Neuronal stem cell (in vitro differentiated cells): ENCODE data around the gene CDH13.

Experiments used
- DNase-seq: peaks from one replicate; pipeline ENCODE4 v3.0.0-alpha.2; 2013; ENCODE audit warnings: low spot score
- H2AFZ ChIP-seq: one replicate; pipeline ENCODE4 v1.6.1; 2013; ENCODE audit warnings: mild to moderate bottlenecking, low read length, inconsistent platforms
- H2AK5ac ChIP-seq: 2 replicates; pipeline ENCODE4 v1.6.1; 2013; ENCODE audit warnings: low read depth, mild to moderate bottlenecking, inconsistent platforms, low read length, moderate library complexity, mixed read lengths
- H2BK120ac ChIP-seq: 2 replicates; pipeline ENCODE4 v1.6.1; 2013; ENCODE audit warnings: low read depth, mild to moderate bottlenecking, inconsistent platforms, low read length, moderate library complexity, mixed read lengths
- H2BK12ac ChIP-seq: one replicate; pipeline ENCODE4 v1.6.1; 2013; ENCODE audit warnings: low read length, inconsistent platforms
- H2BK15ac ChIP-seq: 2 replicates; pipeline ENCODE4 v1.6.1; 2013; ENCODE audit warnings: mild to moderate bottlenecking, low read length, inconsistent platforms, mixed read lengths
- H2BK5ac ChIP-seq: one replicate; pipeline ENCODE4 v1.6.1; 2013; ENCODE audit warnings: inconsistent platforms, mild to moderate bottlenecking, low read length, moderate library complexity
- H3K14ac ChIP-seq: one replicate; pipeline ENCODE4 v1.6.1; 2013; ENCODE audit warnings: low read length, inconsistent platforms
- H3K18ac ChIP-seq: 2 replicates; pipeline ENCODE4 v1.6.1; 2013; ENCODE audit warnings: low read length, inconsistent platforms
- H3K23ac ChIP-seq: 2 replicates; pipeline ENCODE4 v1.6.1; 2013; ENCODE audit warnings: low read depth, mild to moderate bottlenecking, mixed read lengths, low read length, inconsistent platforms; ENCODE audit not compliant: poor library complexity
- H3K27ac ChIP-seq: replicated peaks from 3 replicates; pipeline ENCODE4 v1.5.1; 2013; ENCODE audit warnings: low read length, inconsistent platforms
- H3K27me3 ChIP-seq, 3 experiments: 2 replicates each; pipeline ENCODE4 v1.6.1; 2013; ENCODE audit warnings: low read length in 3 of 3, mild to moderate bottlenecking in 2 of 3, inconsistent platforms in 1 of 3, low read depth in 1 of 3, mixed read lengths in 1 of 3, moderate library complexity in 1 of 3; ENCODE audit not compliant: control insufficient read depth in 3 of 3, insufficient read depth in 3 of 3
- H3K36me3 ChIP-seq, 2 donors: replicated peaks in 1 of 2; 2 replicates each; pipeline ENCODE4 v1.6.1; 2013; ENCODE audit warnings: low read length in 2 of 2; ENCODE audit not compliant: control insufficient read depth in 2 of 2, insufficient read depth in 2 of 2
- H3K4ac ChIP-seq: 2 replicates; pipeline ENCODE4 v1.6.1; 2013; ENCODE audit warnings: inconsistent platforms, mild to moderate bottlenecking, low read length, moderate library complexity
- H3K4me1 ChIP-seq, 2 donors: 1 replicate in 1 of 2; 2 replicates in 1 of 2; pipeline ENCODE4 v1.6.1; 2013; ENCODE audit warnings: low read length in 2 of 2, low read depth in 1 of 2; ENCODE audit not compliant: control insufficient read depth in 2 of 2, insufficient read depth in 1 of 2
- H3K4me2 ChIP-seq: one replicate; pipeline ENCODE4 v1.6.1; 2013; ENCODE audit warnings: mild to moderate bottlenecking, low read length, inconsistent platforms; ENCODE audit not compliant: insufficient read depth, poor library complexity, severe bottlenecking
- H3K4me3 ChIP-seq, 2 donors: 2 replicates each; pipeline ENCODE4 v1.5.1; 2013; ENCODE audit warnings: low read length in 2 of 2, mild to moderate bottlenecking in 2 of 2, inconsistent platforms in 1 of 2, moderate library complexity in 1 of 2
- H3K79me1 ChIP-seq: one replicate; pipeline ENCODE4 v1.6.1; 2013; ENCODE audit warnings: low read depth, mild to moderate bottlenecking, inconsistent platforms, low read length, moderate library complexity
- H3K9ac ChIP-seq: one replicate; pipeline ENCODE4 v1.6.1; 2013; ENCODE audit warnings: mild to moderate bottlenecking, low read depth, low read length, inconsistent platforms; ENCODE audit not compliant: poor library complexity
- H3K9me3 ChIP-seq, 2 donors: replicated peaks in 1 of 2; 2 replicates each; pipeline versions ENCODE3 to v1.6.1; 2013; ENCODE audit warnings: low read length in 2 of 2, mild to moderate bottlenecking in 2 of 2, inconsistent platforms in 1 of 2, low read depth in 1 of 2, mixed read lengths in 1 of 2, moderate library complexity in 1 of 2; ENCODE audit not compliant: control insufficient read depth in 2 of 2, insufficient read depth in 1 of 2
- H4K8ac ChIP-seq: one replicate; pipeline ENCODE4 v1.6.1; 2013; ENCODE audit warnings: low read depth, mild to moderate bottlenecking, inconsistent platforms, low read length, moderate library complexity
- H4K91ac ChIP-seq: one replicate; pipeline ENCODE4 v1.6.1; 2013; ENCODE audit warnings: low read length, low read depth, mild to moderate bottlenecking, inconsistent platforms; ENCODE audit not compliant: poor library complexity
- WGBS, 2 donors: extraction: QIAGEN DNeasy Blood & Tissue Kit; methylation state at CpG; one replicate each; pipeline ENCODE4 v1.1.7; 2013; ENCODE audit warnings: missing lambda C conversion rate in 2 of 2, mixed read lengths in 1 of 2; ENCODE audit not compliant: insufficient read length in 2 of 2, insufficient replicate concordance in 1 of 2; ENCODE audit errors: extremely low coverage in 2 of 2; 5-methylcytosine and 5-hydroxymethylcytosine counted together

Gene CDH13

GRCh38 chr16:82769845-82770244 is 143.1 kb downstream of the CDH13 start:
- Histone ChIP-seq H4K8ac (no peak overlapping the region), H2BK120ac (no peak overlapping the region), H3K14ac (no peak overlapping the region), H3K36me3 (no peaks in the 10 kb centered on the region), H2BK15ac (no peak overlapping the region), H3K4me3 (no peak overlapping the region), H3K27ac (no peak overlapping the region), H3K23ac (no peak overlapping the region), H2BK5ac (no peak overlapping the region), H3K18ac (no peak overlapping the region), H3K9ac (no peak overlapping the region), H2AK5ac (no peak overlapping the region), H3K4ac (no peak overlapping the region), H3K27me3 (no peaks in the 10 kb centered on the region), H3K4me1 (no peaks in the 10 kb centered on the region), H4K91ac (no peak overlapping the region), H3K9me3 (no peaks in the 10 kb centered on the region), H2BK12ac (no peak overlapping the region), H2AFZ (no peak overlapping the region), H3K79me1 (no peaks in the 10 kb centered on the region), H3K4me2 (no peak overlapping the region)
- no CpG with 5 or more reads among the region's 5 CpGs for WGBS, 2 donors
- DNase-seq: no peak

DNA sequence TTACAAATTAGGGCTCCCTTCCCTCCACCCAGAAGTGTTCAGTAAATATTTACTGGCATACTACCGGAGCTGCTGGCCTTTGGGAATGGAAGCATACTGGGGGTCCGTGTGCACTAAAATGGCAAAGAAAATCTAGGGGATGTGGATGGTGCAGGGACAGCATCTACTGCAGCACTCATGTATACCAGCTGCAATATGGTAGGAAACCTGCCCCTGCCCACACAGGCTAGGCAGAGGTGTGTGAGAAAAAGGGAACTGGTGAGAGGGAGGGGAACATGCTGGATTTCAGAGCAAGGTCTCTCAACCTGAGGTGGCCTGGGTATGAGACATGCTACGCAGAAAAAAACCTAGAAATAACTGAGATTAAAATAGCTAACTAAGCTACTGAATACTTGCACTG is 145.4 kb downstream of the CDH13 start:
- Histone ChIP-seq H3K4me3 (no peak overlapping the region), H2AFZ (no peak overlapping the region), H2BK12ac (no peak overlapping the region), H3K9me3 (no peaks in the 10 kb centered on the region), H3K4me2 (no peak overlapping the region), H2BK120ac (no peak overlapping the region), H2AK5ac (no peak overlapping the region), H3K27me3 (no peaks in the 10 kb centered on the region), H2BK15ac (no peak overlapping the region), H3K27ac (no peak overlapping the region), H2BK5ac (no peak overlapping the region), H3K36me3 (no peaks in the 10 kb centered on the region), H4K8ac (no peak overlapping the region), H3K18ac (no peak overlapping the region), H3K4ac (no peak overlapping the region), H3K4me1 (no peaks in the 10 kb centered on the region), H3K9ac (no peak overlapping the region), H3K79me1 (no peaks in the 10 kb centered on the region), H3K23ac (no peak overlapping the region), H3K14ac (no peak overlapping the region), H4K91ac (no peak overlapping the region)
- no CpG with 5 or more reads among the region's 3 CpGs for WGBS, 2 donors
- no peak for DNase-seq

DNA sequence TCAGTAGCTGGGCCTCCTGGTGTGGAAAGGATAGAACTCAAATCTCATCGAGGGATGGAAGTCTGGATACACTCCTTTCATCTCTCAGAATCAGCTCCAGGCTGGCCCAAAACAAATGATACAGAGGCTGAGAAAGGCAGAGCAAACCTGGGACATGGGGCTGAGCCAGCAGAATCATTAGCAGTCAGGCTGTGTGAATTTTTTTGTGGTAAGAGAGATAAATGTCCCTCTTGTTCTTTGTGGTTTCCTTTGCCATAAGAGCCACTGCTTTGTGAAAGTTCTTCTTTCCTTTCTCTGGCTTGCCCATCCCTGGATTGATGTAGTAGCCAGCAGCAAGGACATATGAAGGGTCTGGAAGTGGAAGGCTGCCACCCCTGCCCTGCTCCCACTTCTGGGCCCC is 146.2 kb downstream of the CDH13 start:
- Histone ChIP-seq H2BK120ac (no peak overlapping the region), H2BK5ac (no peak overlapping the region), H3K4ac (no peak overlapping the region), H3K23ac (no peak overlapping the region), H3K36me3 (no peaks in the 10 kb centered on the region), H3K27me3 (no peaks in the 10 kb centered on the region), H2AFZ (no peak overlapping the region), H2AK5ac (no peak overlapping the region), H3K18ac (no peak overlapping the region), H3K4me2 (no peak overlapping the region), H3K27ac (no peak overlapping the region), H3K9me3 (no peaks in the 10 kb centered on the region), H2BK15ac (no peak overlapping the region), H3K9ac (no peak overlapping the region), H4K91ac (no peak overlapping the region), H3K14ac (no peak overlapping the region), H3K4me1 (no peaks in the 10 kb centered on the region), H3K4me3 (no peak overlapping the region), H4K8ac (no peak overlapping the region), H2BK12ac (no peak overlapping the region), H3K79me1 (no peaks in the 10 kb centered on the region)
- DNase-seq: no peak
- no CpG with 5 or more reads among the region's 1 CpG for WGBS, 2 donors

GRCh38 chr16:82776470-82777146 is 149.8 kb downstream of the CDH13 start:
- Histone ChIP-seq H3K4me1 (no peaks in the 10 kb centered on the region), H3K4ac (no peak overlapping the region), H3K4me2 (no peak overlapping the region), H3K14ac (no peak overlapping the region), H2BK5ac (no peak overlapping the region), H3K18ac (no peak overlapping the region), H3K9me3 (no peaks in the 10 kb centered on the region), H2BK12ac (no peak overlapping the region), H3K36me3 (no peaks in the 10 kb centered on the region), H4K8ac (no peak overlapping the region), H2BK120ac (no peak overlapping the region), H3K4me3 (no peak overlapping the region), H2BK15ac (no peak overlapping the region), H3K79me1 (no peaks in the 10 kb centered on the region), H2AK5ac (no peak overlapping the region), H4K91ac (no peak overlapping the region), H3K23ac (no peak overlapping the region), H3K27me3 (peaks cover 0 to 6% (median 0%) of the 10 kb centered on the region in 3 experiments), H3K27ac (no peak overlapping the region), H3K9ac (no peak overlapping the region), H2AFZ (no peak overlapping the region)
- no CpG with 5 or more reads among the region's 5 CpGs for WGBS, 2 donors
- no peak for DNase-seq
